Neuronal stem cell (in vitro differentiated cells): Measurements from ENCODE around the gene CXCR3.
"Not testable (repeated sequence)": the region's sequence is repeated elsewhere in the genome, so short reads cannot be mapped to it uniquely, and the experiment has no call there.

Experiments used
- DNase-seq: peaks from one replicate; pipeline ENCODE4 v3.0.0-alpha.2; 2013; ENCODE audit warnings: low spot score
- H2AFZ ChIP-seq: one replicate; pipeline ENCODE4 v1.6.1; 2013; ENCODE audit warnings: mild to moderate bottlenecking, low read length, inconsistent platforms
- H2AK5ac ChIP-seq: 2 replicates; pipeline ENCODE4 v1.6.1; 2013; ENCODE audit warnings: low read depth, mild to moderate bottlenecking, inconsistent platforms, low read length, moderate library complexity, mixed read lengths
- H2BK120ac ChIP-seq: 2 replicates; pipeline ENCODE4 v1.6.1; 2013; ENCODE audit warnings: low read depth, mild to moderate bottlenecking, inconsistent platforms, low read length, moderate library complexity, mixed read lengths
- H2BK12ac ChIP-seq: one replicate; pipeline ENCODE4 v1.6.1; 2013; ENCODE audit warnings: low read length, inconsistent platforms
- H2BK15ac ChIP-seq: 2 replicates; pipeline ENCODE4 v1.6.1; 2013; ENCODE audit warnings: mild to moderate bottlenecking, low read length, inconsistent platforms, mixed read lengths
- H2BK5ac ChIP-seq: one replicate; pipeline ENCODE4 v1.6.1; 2013; ENCODE audit warnings: inconsistent platforms, mild to moderate bottlenecking, low read length, moderate library complexity
- H3K14ac ChIP-seq: one replicate; pipeline ENCODE4 v1.6.1; 2013; ENCODE audit warnings: low read length, inconsistent platforms
- H3K18ac ChIP-seq: 2 replicates; pipeline ENCODE4 v1.6.1; 2013; ENCODE audit warnings: low read length, inconsistent platforms
- H3K23ac ChIP-seq: 2 replicates; pipeline ENCODE4 v1.6.1; 2013; ENCODE audit warnings: low read depth, mild to moderate bottlenecking, mixed read lengths, low read length, inconsistent platforms; ENCODE audit not compliant: poor library complexity
- H3K27ac ChIP-seq: replicated peaks from 3 replicates; pipeline ENCODE4 v1.5.1; 2013; ENCODE audit warnings: low read length, inconsistent platforms
- H3K27me3 ChIP-seq, 3 experiments: 2 replicates each; pipeline ENCODE4 v1.6.1; 2013; ENCODE audit warnings: low read length in 3 of 3, mild to moderate bottlenecking in 2 of 3, inconsistent platforms in 1 of 3, low read depth in 1 of 3, mixed read lengths in 1 of 3, moderate library complexity in 1 of 3; ENCODE audit not compliant: control insufficient read depth in 3 of 3, insufficient read depth in 3 of 3
- H3K36me3 ChIP-seq, 2 donors: replicated peaks in 1 of 2; 2 replicates each; pipeline ENCODE4 v1.6.1; 2013; ENCODE audit warnings: low read length in 2 of 2; ENCODE audit not compliant: control insufficient read depth in 2 of 2, insufficient read depth in 2 of 2
- H3K4ac ChIP-seq: 2 replicates; pipeline ENCODE4 v1.6.1; 2013; ENCODE audit warnings: inconsistent platforms, mild to moderate bottlenecking, low read length, moderate library complexity
- H3K4me1 ChIP-seq, 2 donors: 1 replicate in 1 of 2; 2 replicates in 1 of 2; pipeline ENCODE4 v1.6.1; 2013; ENCODE audit warnings: low read length in 2 of 2, low read depth in 1 of 2; ENCODE audit not compliant: control insufficient read depth in 2 of 2, insufficient read depth in 1 of 2
- H3K4me2 ChIP-seq: one replicate; pipeline ENCODE4 v1.6.1; 2013; ENCODE audit warnings: mild to moderate bottlenecking, low read length, inconsistent platforms; ENCODE audit not compliant: insufficient read depth, poor library complexity, severe bottlenecking
- H3K4me3 ChIP-seq, 2 donors: 2 replicates each; pipeline ENCODE4 v1.5.1; 2013; ENCODE audit warnings: low read length in 2 of 2, mild to moderate bottlenecking in 2 of 2, inconsistent platforms in 1 of 2, moderate library complexity in 1 of 2
- H3K79me1 ChIP-seq: one replicate; pipeline ENCODE4 v1.6.1; 2013; ENCODE audit warnings: low read depth, mild to moderate bottlenecking, inconsistent platforms, low read length, moderate library complexity
- H3K9ac ChIP-seq: one replicate; pipeline ENCODE4 v1.6.1; 2013; ENCODE audit warnings: mild to moderate bottlenecking, low read depth, low read length, inconsistent platforms; ENCODE audit not compliant: poor library complexity
- H3K9me3 ChIP-seq, 2 donors: replicated peaks in 1 of 2; 2 replicates each; pipeline versions ENCODE3 to v1.6.1; 2013; ENCODE audit warnings: low read length in 2 of 2, mild to moderate bottlenecking in 2 of 2, inconsistent platforms in 1 of 2, low read depth in 1 of 2, mixed read lengths in 1 of 2, moderate library complexity in 1 of 2; ENCODE audit not compliant: control insufficient read depth in 2 of 2, insufficient read depth in 1 of 2
- H4K8ac ChIP-seq: one replicate; pipeline ENCODE4 v1.6.1; 2013; ENCODE audit warnings: low read depth, mild to moderate bottlenecking, inconsistent platforms, low read length, moderate library complexity
- H4K91ac ChIP-seq: one replicate; pipeline ENCODE4 v1.6.1; 2013; ENCODE audit warnings: low read length, low read depth, mild to moderate bottlenecking, inconsistent platforms; ENCODE audit not compliant: poor library complexity
- WGBS, 2 donors: extraction: QIAGEN DNeasy Blood & Tissue Kit; methylation state at CpG; one replicate each; pipeline ENCODE4 v1.1.7; 2013; ENCODE audit warnings: missing lambda C conversion rate in 2 of 2, mixed read lengths in 1 of 2; ENCODE audit not compliant: insufficient read length in 2 of 2, insufficient replicate concordance in 1 of 2; ENCODE audit errors: extremely low coverage in 2 of 2; 5-methylcytosine and 5-hydroxymethylcytosine counted together

Gene CXCR3

DNA sequence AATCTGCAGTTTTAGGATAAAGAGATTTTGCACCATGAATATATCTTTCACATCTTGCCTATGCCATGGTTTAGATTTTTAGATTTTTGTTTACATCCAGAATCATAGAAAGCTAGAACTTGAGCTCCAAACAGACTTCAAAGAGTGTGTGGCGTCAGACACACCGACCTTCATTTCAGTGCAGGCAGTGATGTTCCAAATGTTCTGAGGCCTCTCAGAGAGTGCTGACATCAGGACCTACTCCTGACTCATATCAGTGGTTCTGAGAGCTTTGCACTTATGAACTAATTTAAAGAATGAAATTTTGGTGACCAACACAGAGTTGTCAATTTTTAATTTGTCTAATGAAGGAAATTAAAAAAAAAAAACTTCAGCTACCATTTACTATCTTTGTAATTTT lies 18.3 kb downstream of the CXCR3 start:
- no peak overlapping the region for H2BK5ac ChIP-seq
- no peak overlapping the region for H3K18ac ChIP-seq
- DNase-seq, result no peak
- H3K9ac ChIP-seq, result no peak overlapping the region
- no peak overlapping the region for H2AK5ac ChIP-seq
- no peak overlapping the region for H2BK15ac ChIP-seq
- H3K9me3 ChIP-seq, result peaks cover 0 to 8% of the 10 kb centered on the region in 2 donors
- no peak overlapping the region for H3K4ac ChIP-seq
- peaks cover 8 to 21% of the 10 kb centered on the region in 2 donors for H3K36me3 ChIP-seq
- WGBS, 2 donors, result no CpG with 5 or more reads among the region's 2 CpGs
- H2BK120ac ChIP-seq, result no peak overlapping the region
- no peak overlapping the region for H3K4me3 ChIP-seq
- H3K4me1 ChIP-seq, result no peaks in the 10 kb centered on the region
- H3K14ac ChIP-seq, result no peak overlapping the region
- no peak overlapping the region for H2BK12ac ChIP-seq
- no peak overlapping the region for H3K27ac ChIP-seq
- H3K4me2 ChIP-seq, result no peak overlapping the region
- no peaks in the 10 kb centered on the region for H3K79me1 ChIP-seq
- no peak overlapping the region for H2AFZ ChIP-seq
- no peak overlapping the region for H4K91ac ChIP-seq
- no peaks in the 10 kb centered on the region for H3K27me3 ChIP-seq
- no peak overlapping the region for H3K23ac ChIP-seq
- H4K8ac ChIP-seq, result no peak overlapping the region

DNA sequence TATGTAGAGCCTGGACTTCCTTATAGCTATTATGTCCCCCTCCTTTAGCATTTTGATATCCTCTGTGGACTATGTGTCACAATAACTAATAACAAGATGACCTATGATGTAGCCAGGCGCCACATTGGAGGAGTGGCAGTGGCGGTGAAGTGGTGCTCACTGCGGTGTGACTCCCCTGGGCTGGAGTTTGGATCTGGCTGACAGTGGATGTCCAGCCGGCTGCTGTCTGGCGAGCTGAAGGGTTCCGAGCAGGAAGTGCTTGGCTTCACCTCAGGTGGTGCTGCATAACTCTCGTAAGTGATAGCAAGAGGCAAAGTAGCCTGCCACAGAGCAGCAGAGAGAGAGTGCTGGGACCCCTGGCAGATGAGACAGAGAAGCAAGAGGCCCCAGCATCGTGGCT lies 25.1 kb downstream of the CXCR3 start:
- H3K23ac ChIP-seq, H4K91ac ChIP-seq, H2AFZ ChIP-seq, DNase-seq, H3K79me1 ChIP-seq, H2BK12ac ChIP-seq, H3K18ac ChIP-seq, H3K9ac ChIP-seq, H3K27me3 ChIP-seq, H2AK5ac ChIP-seq, H3K36me3 ChIP-seq, H2BK5ac ChIP-seq, H2BK15ac ChIP-seq, H3K4ac ChIP-seq, H3K9me3 ChIP-seq, H3K4me3 ChIP-seq, H3K27ac ChIP-seq, H4K8ac ChIP-seq, H3K4me1 ChIP-seq, H3K14ac ChIP-seq, H3K4me2 ChIP-seq, H2BK120ac ChIP-seq: not testable (repeated sequence)
- no CpG with 5 or more reads among the region's 8 CpGs for WGBS, 2 donors

DNA sequence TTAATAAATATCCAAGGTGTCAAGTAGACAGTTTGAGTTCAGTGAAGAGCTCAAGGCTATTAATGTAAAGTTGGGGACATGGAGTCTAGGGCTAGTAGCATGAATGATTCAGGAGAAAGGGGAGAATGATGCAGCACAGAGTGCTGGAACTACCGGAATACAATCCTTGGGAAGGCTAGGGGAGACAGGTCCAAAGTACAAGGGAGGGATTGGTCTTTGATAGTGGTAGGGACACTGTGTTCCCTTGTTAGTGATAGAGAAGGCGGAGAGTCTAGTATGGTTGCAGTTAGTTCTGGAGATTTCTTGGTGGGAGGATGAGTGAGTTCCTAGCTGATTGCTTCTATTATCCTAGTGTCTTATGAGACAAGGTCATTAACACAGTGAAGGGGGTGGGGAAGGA lies 31.4 kb downstream of the CXCR3 start:
- Histone ChIP-seq H4K8ac (no peak overlapping the region), H3K4ac (no peak overlapping the region), H3K27ac (no peak overlapping the region), H2AK5ac (no peak overlapping the region), H3K4me1 (no peaks in the 10 kb centered on the region), H3K9me3 (no peaks in the 10 kb centered on the region), H3K4me3 (no peak overlapping the region), H3K4me2 (no peak overlapping the region), H2BK12ac (no peak overlapping the region), H2BK5ac (no peak overlapping the region), H2BK120ac (no peak overlapping the region), H3K27me3 (no peaks in the 10 kb centered on the region), H3K9ac (no peak overlapping the region), H2BK15ac (no peak overlapping the region), H3K23ac (no peak overlapping the region), H3K79me1 (no peaks in the 10 kb centered on the region), H4K91ac (no peak overlapping the region), H3K14ac (no peak overlapping the region), H3K36me3 (no peaks in the 10 kb centered on the region), H2AFZ (no peak overlapping the region), H3K18ac (no peak overlapping the region)
- no CpG with 5 or more reads among the region's 2 CpGs for whole genome bisulfite sequencing, 2 donors
- no peak for DNase-seq

DNA sequence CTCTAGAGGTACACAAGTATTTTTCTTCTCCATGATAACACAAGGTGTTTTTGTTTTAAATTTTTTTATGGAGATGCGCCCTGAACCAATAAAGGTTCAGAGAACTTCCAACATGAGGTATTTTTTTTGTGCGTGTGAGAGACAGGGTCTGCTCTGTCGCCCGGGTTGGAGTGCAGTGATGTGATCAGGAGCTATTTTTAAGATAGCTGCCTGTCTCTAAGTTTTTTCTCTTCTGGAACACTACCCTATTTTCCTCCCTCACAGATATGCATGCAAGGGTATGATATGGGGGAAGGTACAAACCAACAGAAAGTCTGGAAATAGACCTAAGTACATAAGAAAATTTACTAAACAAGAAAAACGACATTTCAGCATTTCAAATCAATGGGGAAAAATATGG lies 37.1 kb downstream of the CXCR3 start:
- Histone ChIP-seq H2AK5ac (no peak overlapping the region), H3K79me1 (peaks cover 2% of the 10 kb centered on the region), H4K8ac (no peak overlapping the region), H3K36me3 (peaks cover 0 to 12% of the 10 kb centered on the region in 2 donors), H3K9me3 (no peaks in the 10 kb centered on the region), H2BK120ac (no peak overlapping the region), H3K23ac (no peak overlapping the region), H2BK5ac (no peak overlapping the region), H3K4ac (no peak overlapping the region), H3K4me2 (no peak overlapping the region), H3K4me1 (no peaks in the 10 kb centered on the region), H3K14ac (no peak overlapping the region), H3K27ac (no peak overlapping the region), H2BK12ac (no peak overlapping the region), H3K18ac (no peak overlapping the region), H3K9ac (no peak overlapping the region), H3K4me3 (no peak overlapping the region), H3K27me3 (no peaks in the 10 kb centered on the region), H2BK15ac (no peak overlapping the region), H4K91ac (no peak overlapping the region), H2AFZ (no peak overlapping the region)
- no CpG with 5 or more reads among the region's 5 CpGs for WGBS, 2 donors
- no peak for DNase-seq
